Activated naive CD8-positive, alpha-beta T cell treated with anti-CD3 and anti-CD28 coated beads, Interleukin-2, amount 50 U/mL, for 24 hours (primary cell): Measurements from ENCODE around the gene ARHGDIB.

Source experiments
- ATAC-seq: fragments of 150-1000 bp; cut with Tn5 transposase; one replicate; pipeline ENCODE4 v1.10.0; 2021
- DNase-seq: peaks from one replicate; pipeline ENCODE4 v3.0.0; 2021
- H3K27ac Mint-ChIP-seq: one replicate; pipeline ENCODE4 v1.8.0; 2021; ENCODE audit warnings: mild to moderate bottlenecking, mixed read lengths
- H3K27me3 Mint-ChIP-seq: one replicate; pipeline ENCODE4 v1.8.0; 2021; ENCODE audit warnings: mixed read lengths
- H3K36me3 Mint-ChIP-seq: one replicate; pipeline ENCODE4 v1.8.0; 2021; ENCODE audit warnings: low read depth, mixed read lengths
- H3K4me1 Mint-ChIP-seq: one replicate; pipeline ENCODE4 v1.8.0; 2021; ENCODE audit warnings: mixed read lengths
- H3K4me3 Mint-ChIP-seq: one replicate; pipeline ENCODE4 v1.8.0; 2021; ENCODE audit warnings: mild to moderate bottlenecking, moderate library complexity, mixed read lengths
- H3K9me3 Mint-ChIP-seq: one replicate; pipeline ENCODE4 v1.8.0; 2021; ENCODE audit warnings: mixed read lengths

Gene ARHGDIB

GRCh38 chr12:14937689-14938088 is 23.7 kb downstream of the ARHGDIB start:
- peak; percentile 38 for ATAC-seq
- Mint-ChIP-seq H3K4me1 (peaks cover 43% of the 10 kb centered on the region), H3K27me3 (no peaks in the 10 kb centered on the region), H3K27ac (no peak overlapping the region), H3K4me3 (no peak overlapping the region), H3K9me3 (no peaks in the 10 kb centered on the region), H3K36me3 (peaks cover 67% of the 10 kb centered on the region)
- no peak for DNase-seq

GRCh38 chr12:14937014-14937413 is 24.4 kb downstream of the ARHGDIB start:
- H3K4me3 Mint-ChIP-seq = no peak overlapping the region
- H3K27ac Mint-ChIP-seq = peak overlapping the region; percentile 9
- H3K9me3 Mint-ChIP-seq = no peaks in the 10 kb centered on the region
- H3K4me1 Mint-ChIP-seq = peaks cover 43% of the 10 kb centered on the region
- no peaks in the 10 kb centered on the region for H3K27me3 Mint-ChIP-seq
- DNase-seq = no peak
- peaks cover 62% of the 10 kb centered on the region for H3K36me3 Mint-ChIP-seq
- no peak for ATAC-seq

GRCh38 chr12:14936224-14936861 is 25.1 kb downstream of the ARHGDIB start:
- Mint-ChIP-seq H3K4me3 (no peak overlapping the region), H3K27me3 (no peaks in the 10 kb centered on the region), H3K4me1 (peaks cover 43% of the 10 kb centered on the region), H3K9me3 (no peaks in the 10 kb centered on the region), H3K36me3 (peaks cover 58% of the 10 kb centered on the region), H3K27ac (no peak overlapping the region)
- ATAC-seq = no peak
- DNase-seq = no peak

GRCh38 chr12:14935031-14935430 is 26.4 kb downstream of the ARHGDIB start:
- no peak for ATAC-seq
- DNase-seq = no peak
- H3K4me3 Mint-ChIP-seq = no peak overlapping the region
- no peak overlapping the region for H3K27ac Mint-ChIP-seq
- peaks cover 45% of the 10 kb centered on the region for H3K36me3 Mint-ChIP-seq
- H3K4me1 Mint-ChIP-seq = peaks cover 37% of the 10 kb centered on the region
- no peaks in the 10 kb centered on the region for H3K9me3 Mint-ChIP-seq
- no peaks in the 10 kb centered on the region for H3K27me3 Mint-ChIP-seq

GRCh38 chr12:14934511-14934910 is 26.9 kb downstream of the ARHGDIB start:
- Mint-ChIP-seq H3K27ac (no peak overlapping the region), H3K36me3 (peaks cover 40% of the 10 kb centered on the region)

GRCh38 chr12:14931791-14932560 is 29.4 kb downstream of the ARHGDIB start:
- Mint-ChIP-seq H3K4me3 (no peak overlapping the region), H3K27me3 (no peaks in the 10 kb centered on the region), H3K36me3 (peaks cover 32% of the 10 kb centered on the region), H3K9me3 (no peaks in the 10 kb centered on the region), H3K27ac (no peak overlapping the region), H3K4me1 (peaks cover 9% of the 10 kb centered on the region)
- ATAC-seq (no peak), DNase-seq (no peak)

More at GRCh38 chr12:14934511-14934910, 26.9 kb downstream of the ARHGDIB start:
- Mint-ChIP-seq H3K27me3 (no peaks in the 10 kb centered on the region), H3K4me3 (no peak overlapping the region), H3K9me3 (no peaks in the 10 kb centered on the region), H3K4me1 (peaks cover 32% of the 10 kb centered on the region)
- ATAC-seq = no peak
- DNase-seq = no peak

GRCh38 chr12:14931359-14931758 is 30.0 kb downstream of the ARHGDIB start:
- Mint-ChIP-seq H3K27me3 (no peaks in the 10 kb centered on the region), H3K27ac (no peak overlapping the region), H3K4me1 (peaks cover 4% of the 10 kb centered on the region), H3K36me3 (peaks cover 28% of the 10 kb centered on the region), H3K9me3 (no peaks in the 10 kb centered on the region), H3K4me3 (no peak overlapping the region)
- DNase-seq (no peak), ATAC-seq (no peak)

GRCh38 chr12:14930299-14930698 is 31.1 kb downstream of the ARHGDIB start:
- ATAC-seq (no peak), DNase-seq (no peak)
- Mint-ChIP-seq H3K4me3 (no peak overlapping the region), H3K9me3 (no peaks in the 10 kb centered on the region), H3K27ac (no peak overlapping the region), H3K4me1 (peaks cover 4% of the 10 kb centered on the region), H3K36me3 (peaks cover 25% of the 10 kb centered on the region), H3K27me3 (no peaks in the 10 kb centered on the region)

GRCh38 chr12:14928931-14929330 is 32.5 kb downstream of the ARHGDIB start:
- DNase-seq = no peak
- Mint-ChIP-seq H3K4me3 (no peak overlapping the region), H3K4me1 (peaks cover 4% of the 10 kb centered on the region), H3K9me3 (no peaks in the 10 kb centered on the region), H3K36me3 (peaks cover 19% of the 10 kb centered on the region), H3K27me3 (no peaks in the 10 kb centered on the region), H3K27ac (no peak overlapping the region)
- no peak for ATAC-seq

- Mint-ChIP-seq H3K4me1 (no peaks in the 10 kb centered on the region), H3K9me3 (peaks cover 3% of the 10 kb centered on the region), H3K4me3 (no peak overlapping the region), H3K36me3 (peaks cover 9% of the 10 kb centered on the region), H3K27ac (no peak overlapping the region), H3K27me3 (no peaks in the 10 kb centered on the region)
- ATAC-seq (no peak), DNase-seq (no peak)
These were observed 34.1 kb downstream of the ARHGDIB start for GRCh38 chr12:14927267-14927666.

- Mint-ChIP-seq H3K27ac (no peak overlapping the region), H3K4me1 (peaks cover 18% of the 10 kb centered on the region), H3K36me3 (peaks cover 10% of the 10 kb centered on the region), H3K9me3 (peaks cover 4% of the 10 kb centered on the region), H3K4me3 (no peak overlapping the region), H3K27me3 (no peaks in the 10 kb centered on the region)
- ATAC-seq (no peak), DNase-seq (no peak)
These were observed 36.9 kb downstream of the ARHGDIB start for GRCh38 chr12:14924541-14924940.

- Mint-ChIP-seq H3K4me3 (no peak overlapping the region), H3K4me1 (peaks cover 18% of the 10 kb centered on the region), H3K27me3 (no peaks in the 10 kb centered on the region), H3K36me3 (peaks cover 14% of the 10 kb centered on the region), H3K27ac (no peak overlapping the region), H3K9me3 (peaks cover 4% of the 10 kb centered on the region)
- ATAC-seq = no peak
- DNase-seq = no peak
These were observed 37.5 kb downstream of the ARHGDIB start for GRCh38 chr12:14923944-14924343.

GRCh38 chr12:14921218-14921617 is 40.2 kb downstream of the ARHGDIB start:
- Mint-ChIP-seq H3K4me3 (no peak overlapping the region), H3K27ac (peak overlapping the region; percentile 43), H3K4me1 (peaks cover 18% of the 10 kb centered on the region), H3K36me3 (peaks cover 22% of the 10 kb centered on the region), H3K9me3 (peaks cover 4% of the 10 kb centered on the region), H3K27me3 (no peaks in the 10 kb centered on the region)
- ATAC-seq (no peak), DNase-seq (no peak)

- Mint-ChIP-seq H3K36me3 (peaks cover 22% of the 10 kb centered on the region), H3K4me3 (no peak overlapping the region), H3K27me3 (no peaks in the 10 kb centered on the region), H3K4me1 (peaks cover 18% of the 10 kb centered on the region), H3K9me3 (peaks cover 4% of the 10 kb centered on the region), H3K27ac (peak overlapping the region; percentile 43)
- peak; percentile 68 for ATAC-seq
- DNase-seq = no peak
These were observed 40.8 kb downstream of the ARHGDIB start for GRCh38 chr12:14920475-14921126.

GRCh38 chr12:14919455-14919854 is 41.9 kb downstream of the ARHGDIB start:
- Mint-ChIP-seq H3K36me3 (peaks cover 24% of the 10 kb centered on the region), H3K4me3 (no peak overlapping the region), H3K27me3 (no peaks in the 10 kb centered on the region), H3K9me3 (peaks cover 4% of the 10 kb centered on the region), H3K27ac (no peak overlapping the region), H3K4me1 (peaks cover 26% of the 10 kb centered on the region)
- DNase-seq (no peak), ATAC-seq (no peak)
